ENCODE results near the gene NDUFA7. TPM values are rescaled to one million over a fixed set of nuclear protein-coding genes. Genes with fewer than 3 reads are reported as not detected.
"Not testable (repeated sequence)": the region's sequence is repeated elsewhere in the genome, so short reads cannot be mapped to it uniquely, and the experiment has no call there.

NDUFA7 gene
- total and polyA plus RNA-seq, 7 experiments from 2014 or later = 16.8 to 121 (median 31.2) TPM

- Mint-ChIP-seq H3K27me3 (peaks cover 1 to 18% (median 14%) of the 10 kb centered on the region in 5 donors), H3K27ac (no peak overlapping the region), H3K4me1 (peaks cover 0 to 17% (median 3%) of the 10 kb centered on the region in 7 donors), H3K4me3 (no peak overlapping the region), H3K36me3 (no peaks in the 10 kb centered on the region), H3K9me3 (peaks cover 0 to 3% (median 0%) of the 10 kb centered on the region in 11 donors)
- H3K4me1 ChIP-seq (ENCODE audit: control insufficient read depth in 2 of 2, insufficient read depth in 2 of 2, low read length in 2 of 2) = no peaks in the 10 kb centered on the region
- no peaks in the 10 kb centered on the region for H3K27me3 ChIP-seq (ENCODE audit: control insufficient read depth in 2 of 2, insufficient read depth in 2 of 2, low read length in 2 of 2)
- ATAC-seq (peak; percentile 72), DNase-seq (no peak)
- H3K9me3 ChIP-seq (ENCODE audit: control insufficient read depth in 2 of 3, low read length in 3 of 3) = no peaks in the 10 kb centered on the region
- H3K36me3 ChIP-seq (ENCODE audit: control insufficient read depth in 2 of 3, insufficient read depth in 3 of 3, low read length in 3 of 3) = no peaks in the 10 kb centered on the region
- no peak overlapping the region for H3K27ac ChIP-seq (ENCODE audit: low read depth, low read length)
- intact Hi-C loops (cut with micrococcal nuclease) = loop anchor here (2.0 to 10.0 kb wide), 3 partner anchors 129 to 231 kb away; no protein-coding TSS in a partner anchor
- CTCF ChIA-PET = interaction anchor here (0.6 to 1.9 kb wide), 5 partner anchors 53 to 286 kb away, joined by 3 to 7 read pairs (median 3); no protein-coding TSS in a partner anchor
- H3K4me3 ChIP-seq (ENCODE audit: low read length) = no peak overlapping the region
- POLR2A ChIA-PET = no interaction called here
Measured at GRCh38 chr19:8355631-8356402, 34.6 kb upstream of the NDUFA7 start.

DNA sequence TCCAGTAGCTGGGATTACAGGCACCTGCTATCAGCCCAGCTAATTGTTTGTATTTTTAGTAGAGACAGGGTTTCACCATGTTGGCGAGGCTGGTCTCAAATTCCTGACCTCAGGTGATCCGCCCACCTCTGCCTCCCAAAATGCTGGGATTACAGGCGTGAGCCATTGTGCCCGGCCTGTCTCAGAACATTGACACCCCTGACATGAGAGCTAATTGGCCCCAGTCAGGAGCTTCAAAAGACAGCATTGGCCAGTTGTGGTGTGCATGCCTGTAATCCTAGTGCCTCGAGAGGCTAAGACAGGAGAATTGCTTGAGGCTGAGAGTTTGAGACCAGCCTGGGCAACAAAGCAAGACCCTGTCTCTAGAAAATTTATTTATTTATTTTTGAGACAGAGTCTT is 31.7 kb upstream of the NDUFA7 start:
- H3K27me3 ChIP-seq (ENCODE audit: control insufficient read depth in 2 of 2, insufficient read depth in 2 of 2, low read length in 2 of 2); H3K9me3 Mint-ChIP-seq; H3K4me3 ChIP-seq (ENCODE audit: low read length); DNase-seq; H3K4me3 Mint-ChIP-seq; H3K9me3 ChIP-seq (ENCODE audit: control insufficient read depth in 2 of 3, low read length in 3 of 3); H3K27ac Mint-ChIP-seq; ATAC-seq; H3K27ac ChIP-seq (ENCODE audit: low read depth, low read length); H3K36me3 ChIP-seq (ENCODE audit: control insufficient read depth in 2 of 3, insufficient read depth in 3 of 3, low read length in 3 of 3); H3K36me3 Mint-ChIP-seq; H3K4me1 ChIP-seq (ENCODE audit: control insufficient read depth in 2 of 2, insufficient read depth in 2 of 2, low read length in 2 of 2): not testable (repeated sequence)
- H3K27me3 Mint-ChIP-seq = peaks cover 4 to 32% (median 20%) of the 10 kb centered on the region in 5 donors
- peaks cover 0 to 17% (median 3%) of the 10 kb centered on the region in 7 donors for H3K4me1 Mint-ChIP-seq
- ChIA-PET POLR2A (interaction anchor here (0.6 kb wide), 1 partner anchor 659 kb away, joined by 4 read pairs; no protein-coding TSS in a partner anchor), CTCF (interaction anchor here (0.5 to 2.4 kb wide), 11 partner anchors 45 to 1111 kb away, joined by 3 to 18 read pairs (median 4); no protein-coding TSS in a partner anchor)
- intact Hi-C loops (cut with micrococcal nuclease) = loop anchor here (5.0 to 10.0 kb wide), 2 partner anchors 132 to 154 kb away; no protein-coding TSS in a partner anchor

DNA sequence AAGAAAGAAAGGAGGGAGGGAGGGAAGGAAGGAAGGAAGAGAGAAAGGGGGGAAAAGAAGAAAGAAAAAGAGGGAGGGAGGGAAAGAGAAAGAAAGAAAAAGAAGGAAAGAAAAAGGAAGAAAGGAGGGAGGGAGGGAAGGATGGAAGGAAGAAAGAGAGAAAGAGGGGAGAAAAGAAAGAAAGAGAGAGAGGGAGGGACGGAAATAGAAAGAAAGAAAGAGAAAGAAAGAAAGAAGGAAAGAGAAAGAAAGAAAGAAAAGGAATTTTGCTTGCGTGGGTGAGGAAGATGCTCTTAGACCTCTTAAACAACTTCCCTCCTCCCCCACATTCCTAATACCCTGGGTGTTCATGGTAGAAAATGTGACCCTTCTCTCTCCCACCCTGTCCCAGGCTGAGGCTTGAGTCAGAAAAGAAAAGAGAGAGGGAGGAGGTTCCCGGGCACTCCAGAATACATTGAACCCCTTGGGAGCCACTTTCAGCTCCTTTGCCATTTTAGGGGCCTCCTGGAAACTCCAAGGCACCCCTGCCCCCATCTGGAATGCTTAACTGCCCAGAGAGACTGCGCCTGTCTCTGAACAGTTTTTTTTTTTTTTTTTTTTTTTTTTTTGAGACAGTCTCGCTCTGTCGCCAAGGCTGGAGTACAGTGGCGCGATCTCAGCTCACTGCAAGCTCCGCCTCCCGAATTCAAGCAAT is 31.1 kb upstream of the NDUFA7 start:
- H3K4me1 Mint-ChIP-seq = peaks cover 0 to 17% (median 3%) of the 10 kb centered on the region in 7 donors
- Histone ChIP-seq H3K4me3 (ENCODE audit: low read length) (no peak overlapping the region), H3K9me3 (ENCODE audit: control insufficient read depth in 2 of 3, low read length in 3 of 3) (no peaks in the 10 kb centered on the region), H3K36me3 (ENCODE audit: control insufficient read depth in 2 of 3, insufficient read depth in 3 of 3, low read length in 3 of 3) (no peaks in the 10 kb centered on the region), H3K4me1 (ENCODE audit: control insufficient read depth in 2 of 2, insufficient read depth in 2 of 2, low read length in 2 of 2) (no peaks in the 10 kb centered on the region), H3K27me3 (ENCODE audit: control insufficient read depth in 2 of 2, insufficient read depth in 2 of 2, low read length in 2 of 2) (no peaks in the 10 kb centered on the region), H3K27ac (ENCODE audit: low read depth, low read length) (no peak overlapping the region)
- H3K27ac Mint-ChIP-seq = peak overlapping the region in 1 of 9 donors; percentile 59
- no peak for DNase-seq
- H3K9me3 Mint-ChIP-seq = peaks cover 0 to 3% (median 0%) of the 10 kb centered on the region in 11 donors
- peaks cover 4 to 34% (median 20%) of the 10 kb centered on the region in 5 donors for H3K27me3 Mint-ChIP-seq
- CTCF ChIA-PET = interaction anchor here (0.5 to 2.4 kb wide), 6 partner anchors 46 to 1111 kb away, joined by 3 to 12 read pairs (median 4); no protein-coding TSS in a partner anchor
- ATAC-seq = no peak
- intact Hi-C loops (cut with micrococcal nuclease) = loop anchor here (5.0 to 10.0 kb wide), 2 partner anchors 133 to 155 kb away; no protein-coding TSS in a partner anchor
- POLR2A ChIA-PET = interaction anchor here (0.6 kb wide), 1 partner anchor 659 kb away, joined by 4 read pairs; no protein-coding TSS in a partner anchor
- no peaks in the 10 kb centered on the region for H3K36me3 Mint-ChIP-seq
- H3K4me3 Mint-ChIP-seq = no peak overlapping the region

GRCh38 chr19:8349629-8350372 is 28.6 kb upstream of the NDUFA7 start:
- Mint-ChIP-seq H3K27me3 (peaks cover 4 to 38% (median 20%) of the 10 kb centered on the region in 5 donors), H3K4me1 (peaks cover 0 to 10% (median 3%) of the 10 kb centered on the region in 7 donors), H3K27ac (peak overlapping the region in 1 of 9 donors; percentile 67)
- H3K36me3 Mint-ChIP-seq; H3K36me3 ChIP-seq (ENCODE audit: control insufficient read depth in 2 of 3, insufficient read depth in 3 of 3, low read length in 3 of 3); H3K9me3 Mint-ChIP-seq; ATAC-seq; DNase-seq; H3K27me3 ChIP-seq (ENCODE audit: control insufficient read depth in 2 of 2, insufficient read depth in 2 of 2, low read length in 2 of 2); H3K27ac ChIP-seq (ENCODE audit: low read depth, low read length); POLR2A ChIA-PET; CTCF ChIA-PET; H3K4me3 Mint-ChIP-seq; H3K4me1 ChIP-seq (ENCODE audit: control insufficient read depth in 2 of 2, insufficient read depth in 2 of 2, low read length in 2 of 2); H3K4me3 ChIP-seq (ENCODE audit: low read length); H3K9me3 ChIP-seq (ENCODE audit: control insufficient read depth in 2 of 3, low read length in 3 of 3): not testable (repeated sequence)
- intact Hi-C loops (cut with micrococcal nuclease) = loop anchor here (5.0 to 10.0 kb wide), 2 partner anchors 135 to 158 kb away; no protein-coding TSS in a partner anchor

DNA sequence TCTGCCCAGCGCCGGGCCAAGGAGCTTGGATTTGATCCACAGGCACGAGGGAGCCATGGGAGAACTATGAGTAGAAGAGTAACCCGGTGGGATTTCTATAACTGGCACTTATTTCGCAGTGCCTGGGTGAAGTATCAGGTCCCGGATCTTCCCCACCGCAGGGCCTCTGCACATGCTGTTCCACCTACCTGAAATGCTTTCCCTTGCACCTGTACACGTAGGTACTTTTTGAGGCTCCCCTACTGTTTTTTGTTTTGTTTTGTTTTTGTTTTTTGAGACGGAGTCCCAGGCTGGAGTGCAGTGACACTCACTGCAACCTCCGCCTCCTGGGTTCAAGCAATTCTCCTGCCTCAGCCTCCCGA is 22.3 kb upstream of the NDUFA7 start:
- peak overlapping the region; percentile 64 for H3K4me3 ChIP-seq (ENCODE audit: low read length)
- no peaks in the 10 kb centered on the region for H3K4me1 ChIP-seq (ENCODE audit: control insufficient read depth in 2 of 2, insufficient read depth in 2 of 2, low read length in 2 of 2)
- Mint-ChIP-seq H3K27me3 (peaks cover 0 to 41% (median 4%) of the 10 kb centered on the region in 5 donors), H3K4me3 (peak overlapping the region; percentile 64 to 88 (median 82)), H3K27ac (peak overlapping the region in 2 of 9 donors; percentile 67 to 84), H3K36me3 (no peaks in the 10 kb centered on the region), H3K9me3 (no peaks in the 10 kb centered on the region), H3K4me1 (peaks cover 0 to 13% (median 6%) of the 10 kb centered on the region in 7 donors)
- H3K9me3 ChIP-seq (ENCODE audit: control insufficient read depth in 2 of 3, low read length in 3 of 3) = no peaks in the 10 kb centered on the region
- H3K27ac ChIP-seq (ENCODE audit: low read depth, low read length) = no peak overlapping the region
- POLR2A ChIA-PET = interaction anchor here (0.5 to 4.0 kb wide), 3 partner anchors 21 to 1990 kb away, joined by 3 to 15 read pairs (median 3); partner anchors contain the start of genes NDUFA7 and RPS28
- H3K27me3 ChIP-seq (ENCODE audit: control insufficient read depth in 2 of 2, insufficient read depth in 2 of 2, low read length in 2 of 2) = no peaks in the 10 kb centered on the region
- DNase-seq = no peak
- CTCF ChIA-PET = no interaction called here
- no peaks in the 10 kb centered on the region for H3K36me3 ChIP-seq (ENCODE audit: control insufficient read depth in 2 of 3, insufficient read depth in 3 of 3, low read length in 3 of 3)
- intact Hi-C loops (cut with micrococcal nuclease) = loop anchor here (1.0 to 5.0 kb wide), 5 partner anchors 22 to 249 kb away; partner anchors contain the start of genes RAB11B (in 2 of the 2), MARCHF2 (in 1 of the 2), NDUFA7 (in 1 of the 2) and RPS28 (in 1 of the 2)
- no peak for ATAC-seq

All from naive thymus-derived CD4-positive, alpha-beta T cell (primary cell).